HEK293 (cell line): ENCODE measurements around the gene DRC3.

Experiments used
- CTCF ChIP-seq: fragments of 450-650 bp; formaldehyde crosslinking; IDR thresholded peaks from 2 replicates; pipeline ENCODE4 v1.5.1; 2016; ENCODE audit warnings: missing biosample characterization, missing genetic modification characterization
- ELK4 ChIP-seq: IDR thresholded peaks from 2 replicates; pipeline ENCODE4 v1.6.1; 2011; ENCODE audit warnings: mild to moderate bottlenecking, low read depth, low read length, borderline replicate concordance
- KLF10 ChIP-seq: fragments of 450-650 bp; IDR thresholded peaks from 2 replicates; pipeline ENCODE4 v1.5.1; 2018; ENCODE audit warnings: missing biosample characterization, mild to moderate bottlenecking, missing genetic modification characterization
- ZNF138 ChIP-seq: fragments of 450-650 bp; formaldehyde crosslinking; IDR thresholded peaks from 2 replicates; pipeline ENCODE4 v1.5.1; 2016; ENCODE audit warnings: missing biosample characterization, missing genetic modification characterization, borderline replicate concordance
- ZNF76 ChIP-seq: fragments of 450-650 bp; formaldehyde crosslinking; IDR thresholded peaks from 2 replicates; pipeline ENCODE4; 2016; ENCODE audit warnings: low read depth, missing biosample characterization, missing genetic modification characterization, borderline replicate concordance
- ZSCAN30 ChIP-seq: fragments of 450-650 bp; IDR thresholded peaks from 2 replicates; pipeline ENCODE4 v1.5.1; 2018; ENCODE audit warnings: missing biosample characterization, mild to moderate bottlenecking, missing genetic modification characterization, moderate library complexity

- TF ChIP-seq CTCF (tag by site-specific recombination): no peak
- TF ChIP-seq KLF10: no peak
- TF ChIP-seq ZNF138 (tag by site-specific recombination): no peak
- no peak for TF ChIP-seq ZSCAN30 (tag by site-specific recombination)
- no peak for TF ChIP-seq ZNF76 (tag by site-specific recombination)
- TF ChIP-seq ELK4: no peak
Measured at GRCh38 chr17:18040261-18040858, 67.7 kb downstream of the DRC3 start.
